SIG-M5 (cell line): ENCODE results near the gene SRRM4.

Experiments
- DNase-seq: peaks from one replicate; lab custom pipeline; 2025; lab: John Stamatoyannopoulos, UW

The SRRM4 gene

GRCh38 chr12:119167902-119168301 is 186.6 kb downstream of the SRRM4 start:
- DNase-seq, result no peak

DNA sequence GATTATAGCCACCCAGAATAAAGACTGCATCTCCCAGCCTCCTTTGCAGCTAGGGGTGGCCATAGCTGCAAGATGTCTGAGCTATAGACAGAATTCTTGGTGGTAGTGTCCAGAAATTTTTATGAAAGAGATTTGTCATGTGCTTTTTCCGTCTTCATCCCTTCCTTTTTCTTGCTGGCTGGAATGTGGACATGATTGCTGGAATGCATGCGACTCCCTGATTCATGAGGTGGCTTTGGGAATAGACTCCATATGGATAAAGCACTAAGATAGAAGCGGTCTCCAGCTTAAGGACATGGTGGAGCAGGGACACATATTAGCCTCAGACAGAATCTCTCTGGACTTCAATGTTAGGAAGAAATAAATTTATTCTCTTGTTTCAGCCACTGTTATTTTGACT is 187.4 kb downstream of the SRRM4 start:
- no peak for DNase-seq

DNA sequence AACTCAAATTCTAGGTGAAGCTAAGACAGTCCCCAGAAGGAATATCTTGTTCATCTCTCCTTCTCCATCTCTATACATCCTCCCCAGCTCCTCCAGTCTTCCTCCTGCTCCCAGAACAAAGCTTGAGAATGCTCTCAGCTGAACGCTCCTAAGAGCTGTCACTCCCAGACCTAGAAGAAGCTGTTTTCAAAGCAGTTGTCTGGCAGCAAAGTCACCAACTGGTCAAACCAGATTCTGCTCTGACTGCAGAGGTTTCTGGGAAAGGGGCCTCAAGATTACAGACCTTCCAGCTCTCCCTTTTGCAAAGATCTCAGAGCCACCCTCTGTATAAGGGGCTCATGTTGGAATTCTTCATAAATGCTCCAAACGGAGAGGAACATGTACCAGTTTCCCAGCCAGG is 187.8 kb downstream of the SRRM4 start:
- no peak for DNase-seq

DNA sequence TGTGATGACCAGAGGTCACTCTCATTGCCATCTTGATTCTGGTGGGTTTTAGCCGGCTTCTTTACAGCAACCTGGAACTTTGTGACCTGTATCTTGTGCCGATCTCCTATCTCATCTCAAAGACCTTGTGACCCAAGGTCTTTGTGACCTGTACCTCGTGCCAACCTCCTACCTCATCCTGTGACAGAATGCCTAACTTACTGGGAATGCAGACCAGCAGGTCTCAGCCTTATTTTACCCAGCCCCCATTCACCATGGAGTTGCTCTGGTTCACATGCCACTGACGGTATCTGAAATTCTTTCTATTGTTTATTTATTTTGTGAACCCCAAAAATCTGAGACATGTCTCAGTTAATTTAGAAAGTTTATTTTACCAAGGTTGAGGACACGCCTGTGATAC is 189.9 kb downstream of the SRRM4 start:
- DNase-seq, result no peak

GRCh38 chr12:119171691-119172425 is 190.5 kb downstream of the SRRM4 start:
- DNase-seq, result no peak

DNA sequence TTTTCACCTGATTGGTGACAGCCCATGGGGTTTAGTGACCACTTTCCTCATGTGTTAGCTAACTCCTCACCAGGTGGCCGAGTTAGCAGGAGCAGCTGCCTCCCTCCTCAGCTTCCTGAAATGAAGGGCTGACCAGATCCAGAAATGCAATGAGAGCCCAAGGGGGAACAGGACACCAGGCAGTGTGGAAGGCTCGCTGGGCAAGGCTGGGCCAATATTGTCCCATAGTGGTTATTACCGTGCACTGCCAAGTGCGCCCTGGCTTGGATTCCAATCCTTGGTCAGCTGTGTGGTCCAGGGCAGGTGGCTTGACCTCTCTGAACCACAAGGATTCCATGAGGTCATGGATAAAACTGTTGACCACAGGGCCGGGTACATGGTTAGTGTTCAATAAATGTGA is 193.7 kb downstream of the SRRM4 start:
- DNase-seq, result no peak

DNA sequence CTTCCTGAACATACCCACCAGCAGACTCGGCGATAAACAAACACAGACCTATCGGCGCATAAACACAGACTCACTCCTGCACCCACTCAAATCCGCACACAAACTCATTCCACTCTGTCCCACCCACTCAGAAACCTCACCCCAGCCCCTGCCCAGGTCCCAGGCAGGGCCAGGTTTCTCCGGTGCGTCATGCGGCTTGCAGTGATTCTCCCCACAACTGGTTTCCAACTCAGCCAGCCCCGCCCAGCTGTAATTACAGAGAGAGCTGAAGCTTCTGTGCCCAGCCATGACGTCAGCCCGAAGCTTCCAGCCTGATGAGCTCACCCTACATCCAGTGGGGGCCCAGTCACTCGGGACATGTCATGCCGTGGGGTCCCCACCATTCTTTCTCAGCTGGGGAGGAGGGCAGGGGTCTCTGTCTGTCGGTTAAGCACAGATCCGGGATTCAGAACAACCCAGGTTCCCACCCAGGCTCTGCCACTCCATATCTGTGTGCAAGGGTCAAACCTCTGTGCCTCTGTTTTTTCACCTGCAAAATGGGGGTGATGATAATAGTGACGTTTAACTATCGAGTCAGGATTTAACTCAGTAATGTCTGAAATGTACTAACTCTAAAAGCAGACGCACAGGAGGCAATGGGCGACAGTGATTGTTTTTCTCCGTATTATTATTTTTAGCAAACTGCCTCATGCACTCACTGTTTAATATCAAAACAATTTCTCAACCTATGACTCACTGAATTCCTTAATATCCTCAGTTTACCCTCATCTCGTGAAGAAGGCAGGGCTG is 195.1 kb downstream of the SRRM4 start:
- no peak for DNase-seq

DNA sequence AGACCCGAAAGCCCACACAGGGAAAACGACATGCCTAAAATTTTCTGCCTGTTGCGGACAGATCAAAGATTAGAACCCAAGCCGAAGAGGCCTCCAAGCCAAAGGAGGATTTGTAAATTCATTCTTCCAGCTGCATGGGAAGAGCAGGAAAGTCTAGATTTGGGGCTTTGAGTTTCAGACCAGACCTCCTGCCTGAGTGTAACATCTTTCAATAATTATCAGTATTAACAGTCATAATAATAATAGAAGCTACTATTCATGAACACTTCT is 195.7 kb downstream of the SRRM4 start:
- no peak for DNase-seq

DNA sequence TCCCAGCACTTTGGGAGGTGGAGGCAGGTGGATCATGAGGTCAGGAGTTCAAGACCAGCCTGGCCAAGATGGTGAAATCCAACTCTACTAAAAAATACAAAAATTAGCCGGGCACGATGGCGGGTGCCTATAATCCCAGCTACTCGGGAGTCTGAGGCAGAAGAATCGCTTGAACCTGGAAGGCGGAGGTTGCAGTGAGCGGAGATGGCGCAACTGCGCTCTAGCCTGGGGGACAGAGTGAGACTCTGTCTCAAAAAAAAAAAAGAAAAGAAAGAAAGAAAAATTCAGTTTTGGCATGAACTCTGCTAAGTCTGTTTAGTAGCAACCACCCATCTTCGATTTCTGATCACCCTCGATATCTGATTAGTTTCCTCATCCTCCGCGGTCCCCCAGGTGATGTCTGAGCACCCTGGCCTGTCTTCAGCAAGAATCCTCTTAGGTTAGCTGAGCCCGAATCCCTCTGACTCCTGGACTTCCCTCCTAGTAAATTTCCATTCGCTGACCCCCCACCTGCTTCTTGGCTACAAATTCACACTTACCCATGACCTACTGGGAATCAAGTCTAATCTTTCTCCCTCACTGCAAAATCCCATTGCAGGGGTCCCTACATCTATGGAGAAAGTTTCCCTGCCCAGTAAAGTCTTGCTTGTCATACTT is 196.5 kb downstream of the SRRM4 start:
- DNase-seq, result no peak

DNA sequence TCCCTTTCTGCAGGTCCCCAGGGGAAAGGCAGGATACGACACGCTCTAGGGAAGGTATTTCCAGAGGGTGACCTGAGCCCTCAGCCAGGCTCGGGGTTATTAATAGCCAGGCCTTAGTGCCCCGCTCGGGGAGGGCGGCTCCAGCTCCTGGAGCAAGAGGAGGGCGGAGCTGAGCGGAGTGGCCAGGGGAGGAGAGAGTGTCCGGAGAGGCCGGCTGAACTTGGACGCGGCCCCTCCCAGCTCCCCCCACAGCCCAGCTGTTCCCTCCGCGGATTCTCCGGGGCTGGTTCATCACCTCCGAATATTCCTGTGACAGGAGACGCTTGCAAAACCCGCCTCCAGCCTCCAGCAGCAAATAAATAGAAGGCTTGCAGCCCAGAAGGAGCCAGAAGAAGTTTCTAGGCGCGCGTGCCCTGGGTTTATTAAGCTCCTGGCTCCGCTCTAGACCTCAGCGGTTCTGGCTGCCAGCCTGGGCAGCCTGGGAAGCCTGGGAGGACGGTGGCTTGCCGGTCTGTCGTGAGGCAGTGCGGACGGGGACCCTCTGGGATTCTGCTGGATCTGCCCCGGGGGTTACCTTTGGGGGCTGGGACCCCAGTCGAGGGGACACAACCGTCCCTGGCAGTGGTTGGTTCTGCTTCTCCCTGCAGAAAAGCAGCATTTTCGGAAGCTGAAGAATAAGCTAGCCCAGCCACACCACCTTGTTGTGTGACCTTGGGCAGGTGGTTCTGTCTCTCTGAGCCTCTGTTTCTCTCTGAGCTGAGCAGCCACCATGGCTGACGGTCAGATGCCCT is 197.4 kb downstream of the SRRM4 start, which contains the start of gene HSPB8:
TSS of gene HSPB8 (plus strand) at position 388 of the 791 bp plus-strand sequence. CDS start at position 770, 382 bp downstream.
- no peak for DNase-seq

GRCh38 chr12:119179335-119180021 is 198.1 kb downstream of the SRRM4 start:
- no peak for DNase-seq

DNA sequence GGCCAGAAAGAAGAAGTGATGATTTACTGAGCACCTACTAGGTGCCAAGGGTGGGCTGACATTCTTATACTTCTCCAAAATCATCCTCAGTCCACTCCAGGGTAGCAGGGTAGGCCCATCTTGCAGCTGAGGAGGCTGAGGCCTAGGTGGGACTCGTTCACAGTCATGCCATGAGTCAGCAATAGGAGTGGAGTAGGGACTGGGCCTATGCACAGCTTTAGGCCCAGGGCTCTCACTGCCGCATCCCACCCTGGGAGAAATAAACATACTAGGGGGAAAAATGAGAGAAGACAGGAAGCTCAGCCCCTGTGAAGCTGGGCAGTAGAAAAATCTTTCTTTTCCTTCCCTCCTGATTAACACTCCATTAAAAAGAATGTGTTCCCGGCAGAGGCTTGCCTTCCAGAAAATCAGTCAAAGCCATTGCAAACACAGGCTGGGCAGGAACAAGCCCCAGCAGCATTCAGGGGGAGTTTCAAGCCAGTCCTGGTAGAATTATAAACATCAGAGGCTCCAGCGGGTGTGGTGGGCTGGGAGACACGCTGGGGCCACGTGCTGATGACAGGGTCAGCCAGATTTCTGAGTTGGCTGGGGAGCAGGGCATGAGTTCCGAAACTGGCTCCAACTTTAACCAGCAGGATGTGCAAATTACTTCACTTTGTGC is 199.2 kb downstream of the SRRM4 start:
- no peak for DNase-seq

GRCh38 chr12:119181202-119181601 is 199.9 kb downstream of the SRRM4 start:
- DNase-seq, result no peak

DNA sequence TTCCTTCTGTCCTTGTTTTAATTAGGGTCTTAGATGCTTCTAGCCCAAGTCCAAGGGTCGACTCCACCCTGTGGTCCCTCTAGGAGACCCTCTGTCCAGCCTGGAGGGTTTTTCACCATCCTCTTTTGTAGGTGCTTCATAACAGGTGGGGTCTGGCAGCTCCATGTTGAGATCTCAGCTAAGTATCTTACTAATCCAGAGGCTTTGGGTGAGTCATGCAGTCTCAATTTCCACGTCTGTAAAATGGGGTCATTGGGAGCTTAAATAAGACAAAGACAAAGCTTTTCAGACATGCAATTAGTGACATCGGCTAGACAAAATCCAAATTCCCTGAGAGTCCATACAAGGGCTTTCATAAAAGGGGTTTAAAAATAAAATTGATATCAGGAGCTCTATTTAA is 200.6 kb downstream of the SRRM4 start:
- DNase-seq, result no peak

DNA sequence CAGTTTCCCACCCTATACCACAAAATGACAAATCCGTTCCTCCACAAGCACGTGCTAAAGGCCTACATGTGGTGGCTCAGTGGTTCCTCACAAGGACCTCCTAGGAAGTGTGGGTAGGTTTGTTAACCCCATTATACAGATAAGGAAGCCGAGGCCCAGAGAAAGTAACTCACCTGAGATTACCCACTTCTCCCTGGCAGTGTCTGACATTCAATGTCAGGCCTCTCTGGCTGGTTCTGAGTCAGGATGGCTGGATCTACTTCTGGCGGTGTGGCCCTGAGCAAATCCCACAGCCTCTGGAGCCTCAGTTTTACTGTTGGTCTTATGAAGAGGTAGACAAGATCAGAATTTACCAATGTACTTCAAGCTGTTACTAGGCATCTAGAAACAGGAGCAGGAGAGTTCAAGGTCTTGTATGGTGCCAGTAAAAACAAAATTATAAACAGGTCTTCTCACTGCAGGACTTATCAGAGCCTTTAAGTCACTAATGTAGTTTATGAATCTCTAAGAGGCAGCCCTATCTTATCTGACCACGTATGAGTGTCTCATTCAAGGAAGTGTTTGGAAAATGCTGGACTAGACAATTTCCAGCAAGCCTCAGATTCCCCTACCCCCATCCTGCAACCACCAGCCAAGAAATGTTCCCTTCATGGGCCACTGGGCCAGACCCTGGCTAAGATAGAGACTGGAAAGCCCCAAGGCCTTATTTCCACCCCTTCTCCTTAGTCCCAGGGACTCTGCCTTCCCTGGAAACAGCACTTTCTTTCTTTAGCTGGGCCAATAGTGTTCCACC is 201.6 kb downstream of the SRRM4 start:
- no peak for DNase-seq

DNA sequence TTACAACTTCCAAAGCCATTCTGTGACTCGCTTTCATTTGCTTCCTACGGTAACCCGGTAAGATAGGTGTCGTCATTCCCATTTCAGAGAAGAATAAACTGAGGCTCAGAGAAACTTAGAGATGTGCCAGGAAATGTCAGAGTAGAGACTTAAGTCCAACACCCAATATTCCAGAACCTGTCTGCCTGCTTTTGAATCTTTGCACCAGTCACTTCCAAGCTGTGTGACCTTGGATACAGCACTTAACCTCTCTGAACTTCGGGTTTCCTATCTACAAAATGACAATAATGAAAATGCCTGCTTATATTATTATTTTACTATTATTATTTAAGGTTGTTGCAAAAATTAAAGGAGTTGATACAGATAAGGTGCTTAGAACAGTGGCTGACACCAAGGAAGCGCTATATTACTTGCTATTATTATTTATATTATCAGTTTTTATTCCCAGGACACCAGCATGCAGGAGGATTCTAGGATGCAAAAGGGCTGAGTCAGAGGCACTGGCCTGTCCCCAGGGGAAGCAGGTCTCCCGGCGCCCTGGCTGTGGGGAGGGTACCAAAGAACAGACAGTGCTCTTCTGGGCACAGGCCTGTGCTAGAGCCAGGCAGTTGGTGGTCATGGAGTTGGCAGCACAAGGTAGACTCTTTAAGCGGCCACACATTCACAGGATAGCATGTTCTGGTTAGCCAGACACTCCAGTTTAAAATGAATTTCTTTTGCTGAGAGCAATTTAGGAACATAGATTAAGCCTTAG is 202.8 kb downstream of the SRRM4 start:
- DNase-seq, result no peak

DNA sequence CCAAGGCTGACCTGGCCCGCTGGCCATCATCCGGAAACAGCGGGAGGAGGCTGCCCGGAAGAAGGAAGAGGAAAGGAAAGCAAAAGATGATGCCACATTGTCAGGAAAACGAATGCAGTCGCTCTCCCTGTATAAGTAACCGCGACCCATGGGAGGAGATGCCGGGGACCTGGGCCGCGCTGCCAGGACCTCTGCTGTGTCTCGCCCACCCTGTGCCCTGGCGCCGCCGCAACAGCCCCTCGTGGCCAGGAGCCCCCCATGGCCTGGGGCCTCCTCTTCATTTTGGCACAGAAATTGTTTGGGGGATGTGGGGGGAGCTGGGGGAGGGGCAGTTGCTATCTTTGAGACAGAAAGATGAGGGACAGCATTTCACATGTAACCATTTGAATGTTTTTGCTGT is 213.9 kb downstream of the SRRM4 start:
- DNase-seq, result no peak

DNA sequence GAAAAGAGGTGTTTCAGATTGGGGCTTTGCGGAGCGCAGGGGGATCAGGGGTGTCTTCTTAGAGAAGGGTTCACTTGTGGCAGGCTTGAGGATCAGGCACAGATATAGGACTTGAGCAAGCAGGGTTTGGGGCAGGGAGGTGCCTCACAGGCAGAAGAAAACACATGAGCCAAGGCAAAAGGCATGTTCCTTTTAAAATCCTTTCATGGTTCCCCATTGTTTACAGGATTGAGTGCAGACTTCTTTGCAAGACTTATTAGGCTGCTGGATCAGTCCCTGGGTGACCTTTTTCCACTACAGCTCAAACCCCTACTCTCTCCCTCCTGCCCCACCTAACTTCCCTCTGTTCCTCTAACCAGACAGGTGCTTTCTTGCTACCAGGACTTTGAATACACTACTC is 217.1 kb downstream of the SRRM4 start:
- no peak for DNase-seq

DNA sequence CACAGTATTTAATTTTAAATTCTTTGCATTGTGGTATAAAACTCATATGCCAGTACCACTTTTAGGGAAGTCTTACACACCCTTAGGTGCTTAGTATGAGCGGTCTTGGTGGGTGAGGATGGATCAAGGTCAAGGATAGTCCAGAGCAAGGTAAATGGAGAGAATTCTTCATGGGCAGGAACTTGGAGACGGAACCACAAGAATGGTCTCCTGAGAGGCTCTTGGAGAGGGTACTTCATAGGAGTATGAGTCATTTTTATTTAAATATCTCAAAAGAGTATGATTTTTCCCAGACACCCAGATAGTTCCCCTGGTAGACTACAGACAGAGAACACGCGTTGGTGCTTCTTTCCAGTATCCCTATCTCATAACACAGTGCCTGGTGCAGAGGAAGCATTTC is 219.3 kb downstream of the SRRM4 start:
- DNase-seq, result no peak
